AG04450 (cell line): ENCODE results near the gene DDX21. TPM values are rescaled to one million over a fixed set of nuclear protein-coding genes. Genes with fewer than 3 reads are reported as not detected.

ENCODE experiments used
- CTCF ChIA-PET: fragments of 300-600, 350-600 bp; formaldehyde crosslinking; extraction: SDS; loops from one replicate; lab custom pipeline; 2022; ENCODE audit warnings: antibody characterized with exemption, inconsistent platforms; lab: Charles Lee
- POLR2A ChIA-PET: fragments of 350-600 bp; formaldehyde crosslinking; extraction: SDS; loops from one replicate; lab custom pipeline; 2021; ENCODE audit warnings: antibody characterized with exemption, inconsistent platforms; lab: Yijun Ruan, JAX
- DNase-seq: peaks from one replicate; pipeline ENCODE4 v3.0.0-alpha.2; 2011; ENCODE audit warnings: low read depth, low spot score
- H3K27ac ChIP-seq: one replicate; pipeline ENCODE4 v1.5.1; 2012; ENCODE audit warnings: low read depth, low read length, control low read depth
- H3K27me3 ChIP-seq: one replicate; pipeline ENCODE4 v1.6.0; 2012; ENCODE audit warnings: low read length; ENCODE audit not compliant: control insufficient read depth, insufficient read depth
- H3K4me3 ChIP-seq: 2 replicates; pipeline ENCODE4 v1.5.1; 2011; ENCODE audit warnings: mild to moderate bottlenecking, low read depth, low read length, control low read depth
- H3K9me3 ChIP-seq: 2 replicates; pipeline ENCODE4 v1.5.1; 2012; ENCODE audit warnings: low read length; ENCODE audit not compliant: control insufficient read depth, insufficient read depth
- CTCF ChIP-seq: IDR thresholded peaks from 2 replicates; pipeline ENCODE4 v1.5.1; 2011; ENCODE audit warnings: low read depth, low read length, control low read depth, inconsistent platforms
- polyA plus RNA-seq: library from polyadenylated mRNA; depleted of rRNA; stranded (reverse); fragments of >200 nt; gene quantifications from 2 replicates; pipeline ENCODE4 v1.2.3, GENCODE V29; 2011; rRNA removed
- small RNA-seq: library from RNA; depleted of rRNA; stranded (forward); fragments of <200 nt; gene quantifications from one replicate; pipeline ENCODE3, GENCODE V24; 2012; ENCODE audit warnings: low read depth; ENCODE audit not compliant: insufficient read length

DDX21 gene
- polyA plus RNA-seq, 1 experiment, result 62.3 TPM

DNA sequence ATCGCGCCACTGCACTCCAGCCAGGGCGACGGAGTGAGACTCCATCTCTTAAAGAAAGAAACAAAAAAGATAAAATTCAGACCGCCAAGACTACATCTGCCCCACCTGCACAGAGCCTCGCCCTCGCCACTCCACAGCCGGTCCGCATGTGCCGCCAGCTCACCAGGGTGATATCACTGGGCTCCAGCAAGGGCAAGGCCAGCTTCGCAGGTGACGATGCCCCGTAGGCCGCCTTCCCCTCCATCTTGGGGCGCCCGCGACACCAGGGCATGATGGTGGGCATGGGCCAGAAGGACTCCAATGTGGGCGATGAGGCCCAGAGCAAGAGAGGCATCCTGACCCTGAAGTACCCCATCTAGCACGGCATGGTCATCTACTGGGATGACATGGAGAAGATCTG lies 66.6 kb downstream of the DDX21 start:
- no peak for TF ChIP-seq CTCF
- H3K27ac ChIP-seq, result no peak overlapping the region
- H3K27me3 ChIP-seq, result no peaks in the 10 kb centered on the region
- no peak overlapping the region for H3K4me3 ChIP-seq
- H3K9me3 ChIP-seq, result peaks cover 4% of the 10 kb centered on the region; the same call in 1 of the 2 replicates
- no peak for DNase-seq
- ChIA-PET POLR2A (interaction anchor here (0.6 kb wide), 1 partner anchor 151 kb away, joined by 9 read pairs; no protein-coding TSS in a partner anchor), CTCF (no interaction called here)

GRCh38 chr10:69025370-69025896 lies 69.5 kb downstream of the DDX21 start:
- POLR2A ChIA-PET, result no interaction called here
- Histone ChIP-seq H3K4me3 (no peak overlapping the region), H3K27me3 (no peaks in the 10 kb centered on the region), H3K27ac (no peak overlapping the region), H3K9me3 (peaks cover 12% of the 10 kb centered on the region)
- no peak for TF ChIP-seq CTCF
- CTCF ChIA-PET, result no interaction called here
- DNase-seq, result no peak

DNA sequence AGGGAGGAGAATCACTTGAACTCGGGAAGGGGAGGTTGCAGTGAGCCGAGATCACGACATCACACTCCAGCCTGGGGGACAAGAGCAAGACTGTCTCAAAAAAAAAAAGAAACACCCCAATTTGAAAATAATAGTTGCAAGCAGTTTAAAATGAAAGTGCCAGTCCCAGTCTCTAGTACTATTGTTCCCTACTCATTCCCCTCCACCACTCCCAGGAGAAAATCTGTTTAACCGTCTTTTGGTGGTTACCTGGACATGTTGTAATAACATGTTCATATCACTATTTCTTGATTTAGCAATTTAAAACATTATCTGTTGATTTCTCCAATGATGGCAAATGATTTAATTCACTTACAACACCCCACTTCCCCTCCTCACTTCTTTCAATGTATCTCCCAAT lies 77.3 kb downstream of the DDX21 start:
- Histone ChIP-seq H3K27ac (no peak overlapping the region), H3K4me3 (no peak overlapping the region), H3K9me3 (peaks cover 8% of the 10 kb centered on the region; the same call in 1 of the 2 replicates), H3K27me3 (no peaks in the 10 kb centered on the region)
- no peak for DNase-seq
- CTCF ChIA-PET, result no interaction called here
- TF ChIP-seq CTCF, result no peak
- POLR2A ChIA-PET, result no interaction called here

Small RNA genes within 50 kb of the gene (small RNA-seq; reads per million reads assigned to genes)
- not detected for gene RNU6-571P

Other genes with a start within 250 kb of the DDX21 start
- gene CCAR1, start 234.9 kb upstream of the DDX21 start, polyA plus RNA-seq, result 58.9 and 69.9 TPM in 2 replicates
- 0.07 and 0.12 TPM in 2 replicates for gene STOX1, start 128.6 kb upstream of the DDX21 start, polyA plus RNA-seq
- 40.9 and 60.8 TPM in 2 replicates for gene DDX50, start 54.9 kb upstream of the DDX21 start, polyA plus RNA-seq
- 38.5 and 53.9 TPM in 2 replicates for gene KIFBP, start 32.6 kb downstream of the DDX21 start, polyA plus RNA-seq
- gene SRGN, start 131.9 kb downstream of the DDX21 start, polyA plus RNA-seq, result 137 and 154 TPM in 2 replicates
- 26.9 and 44.4 TPM in 2 replicates for gene VPS26A, start 168.0 kb downstream of the DDX21 start, polyA plus RNA-seq
- 28.0 and 31.8 TPM in 2 replicates for gene SUPV3L1, start 224.1 kb downstream of the DDX21 start, polyA plus RNA-seq